ENCODE results near the gene NFE2L2.
"Not testable (repeated sequence)": the region's sequence is repeated elsewhere in the genome, so short reads cannot be mapped to it uniquely, and the experiment has no call there.

DNA sequence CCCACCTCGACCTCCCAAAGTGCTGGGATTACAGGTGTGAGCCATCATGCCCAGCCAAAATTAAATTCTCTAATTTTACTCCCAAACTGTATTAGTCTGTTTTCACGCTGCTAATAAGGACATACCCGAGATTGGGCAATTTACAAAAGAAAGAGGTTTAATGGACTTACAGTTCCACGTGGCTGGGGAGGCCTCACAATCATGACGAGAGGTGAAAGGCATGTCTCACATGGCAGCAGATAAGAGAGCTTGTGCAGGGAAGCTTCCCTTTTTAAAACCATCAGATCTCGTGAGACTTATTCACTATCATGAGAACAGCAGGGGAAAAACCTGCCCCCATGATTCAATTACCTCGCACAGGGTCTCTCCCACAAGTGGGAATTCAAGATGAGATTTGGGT is 78.5 kb downstream of the NFE2L2 start:
- not testable (repeated sequence) for TF ChIP-seq CTCF (conservative IDR thresholded peaks at IDR 0.05; ENCODE audit: low read depth, low read length); EZH2 (IDR thresholded peaks at IDR 0.05; ENCODE audit: low read length, unreplicated experiment); EZH2phosphoT487 (IDR thresholded peaks at IDR 0.05; ENCODE audit: borderline replicate concordance, low read length)

All from PC-3 (cell line).